ENCODE data around the gene CNNM2. TPM values are rescaled to one million over a fixed set of nuclear protein-coding genes. Genes with fewer than 3 reads are reported as not detected.
"Not testable (repeated sequence)": the region's sequence is repeated elsewhere in the genome, so short reads cannot be mapped to it uniquely, and the experiment has no call there.

The CNNM2 gene
- total and polyA plus RNA-seq, 8 donors: 0.76 to 45.5 (median 6.3) TPM

- Histone ChIP-seq H3K36me3 (no peaks in the 10 kb centered on the region), H3K4me3 (no peak overlapping the region), H3K27ac (no peak overlapping the region), H3K4me1 (peaks cover 0 to 11% (median 2%) of the 10 kb centered on the region in 4 donors), H3K9me3 (no peaks in the 10 kb centered on the region), H3K27me3 (no peaks in the 10 kb centered on the region)
- 53 to 76% (median 57%) methylated on average over 7 of the region's 7 CpGs for WGBS, 5 donors
- no peak for DNase-seq
- no peak for TF ChIP-seq EP300 (IDR thresholded peaks at IDR 0.05)
- no peak for TF ChIP-seq POLR2AphosphoS5 (IDR thresholded peaks at IDR 0.05)
- no peak for TF ChIP-seq CTCF (IDR thresholded peaks at IDR 0.05)
- intact Hi-C loops (cut with DNase I; ENCODE audit: low total_unique reads): no loop called here
These were observed 47.3 kb downstream of the CNNM2 start for GRCh38 chr10:102965311-102965851.

- peaks cover 0 to 11% (median 2%) of the 10 kb centered on the region in 4 donors for H3K4me1 ChIP-seq
- no peak for DNase-seq
These were observed 49.0 kb downstream of the CNNM2 start for GRCh38 chr10:102967123-102967522.

GRCh38 chr10:102970562-102971340, 52.7 kb downstream of the CNNM2 start:
- WGBS, 5 donors: 67 to 75% (median 75%) methylated on average over 1 of the region's 1 CpG
- Histone ChIP-seq H3K4me3 (no peak overlapping the region), H3K9me3 (no peaks in the 10 kb centered on the region), H3K27ac (no peak overlapping the region), H3K4me1 (peaks cover 0 to 5% (median 2%) of the 10 kb centered on the region in 4 donors), H3K27me3 (no peaks in the 10 kb centered on the region), H3K36me3 (no peaks in the 10 kb centered on the region)
- intact Hi-C loops (cut with DNase I; ENCODE audit: low total_unique reads): no loop called here
- DNase-seq: no peak
- TF ChIP-seq POLR2AphosphoS5 (IDR thresholded peaks at IDR 0.05) (no peak), EP300 (IDR thresholded peaks at IDR 0.05) (no peak), CTCF (IDR thresholded peaks at IDR 0.05) (no peak), POLR2A (IDR thresholded peaks at IDR 0.05) (no peak)

More at GRCh38 chr10:102967123-102967522, 49.0 kb downstream of the CNNM2 start:
- H3K27me3 ChIP-seq: no peaks in the 10 kb centered on the region
- H3K36me3 ChIP-seq: no peaks in the 10 kb centered on the region
- no peaks in the 10 kb centered on the region for H3K9me3 ChIP-seq
- H3K27ac ChIP-seq: no peak overlapping the region
- no peak overlapping the region for H3K4me3 ChIP-seq
- no peak for TF ChIP-seq EP300 (IDR thresholded peaks at IDR 0.05)
- TF ChIP-seq POLR2AphosphoS5 (IDR thresholded peaks at IDR 0.05): no peak
- no peak for TF ChIP-seq POLR2A (IDR thresholded peaks at IDR 0.05)
- TF ChIP-seq CTCF (IDR thresholded peaks at IDR 0.05): no peak
- intact Hi-C loops (cut with DNase I; ENCODE audit: low total_unique reads): no loop called here

GRCh38 chr10:102975483-102976379, 57.6 kb downstream of the CNNM2 start:
- 64 to 82% (median 74%) methylated on average over 2 of the region's 2 CpGs for WGBS, 5 donors
- intact Hi-C loops (cut with DNase I; ENCODE audit: low total_unique reads): no loop called here
- no peak overlapping the region for H3K27ac ChIP-seq
- TF ChIP-seq CTCF (IDR thresholded peaks at IDR 0.05) (no peak), POLR2AphosphoS5 (IDR thresholded peaks at IDR 0.05) (no peak), POLR2A (IDR thresholded peaks at IDR 0.05) (no peak), EP300 (IDR thresholded peaks at IDR 0.05) (no peak)
- no peaks in the 10 kb centered on the region for H3K27me3 ChIP-seq
- DNase-seq: no peak
- no peaks in the 10 kb centered on the region for H3K9me3 ChIP-seq
- H3K4me1 ChIP-seq: peaks cover 0 to 8% (median 4%) of the 10 kb centered on the region in 4 donors
- no peaks in the 10 kb centered on the region for H3K36me3 ChIP-seq
- no peak overlapping the region for H3K4me3 ChIP-seq

- H3K36me3 ChIP-seq; H3K27ac ChIP-seq; H3K9me3 ChIP-seq; DNase-seq; intact Hi-C loops (cut with DNase I; ENCODE audit: low total_unique reads); H3K4me1 ChIP-seq; H3K27me3 ChIP-seq; H3K4me3 ChIP-seq: not testable (repeated sequence)
- 59 to 95% (median 88%) methylated on average over 3 of the region's 3 CpGs for WGBS, 5 donors
These were observed 58.3 kb downstream of the CNNM2 start for GRCh38 chr10:102976380-102976726.
